CD4-positive, alpha-beta T cell treated with Interleukin-12 subunit alpha and Interleukin-12 subunit beta, for 1 hour (primary cell): ENCODE results near the gene NDUFB3.
"Not testable (repeated sequence)": the region's sequence is repeated elsewhere in the genome, so short reads cannot be mapped to it uniquely, and the experiment has no call there.

Experiments used
- DNase-seq: peaks from one replicate; pipeline ENCODE4 v3.0.0-alpha.2; 2020

The NDUFB3 gene

GRCh38 chr2:201100497-201100896 is 28.7 kb downstream of the NDUFB3 start:
- no peak for DNase-seq

DNA sequence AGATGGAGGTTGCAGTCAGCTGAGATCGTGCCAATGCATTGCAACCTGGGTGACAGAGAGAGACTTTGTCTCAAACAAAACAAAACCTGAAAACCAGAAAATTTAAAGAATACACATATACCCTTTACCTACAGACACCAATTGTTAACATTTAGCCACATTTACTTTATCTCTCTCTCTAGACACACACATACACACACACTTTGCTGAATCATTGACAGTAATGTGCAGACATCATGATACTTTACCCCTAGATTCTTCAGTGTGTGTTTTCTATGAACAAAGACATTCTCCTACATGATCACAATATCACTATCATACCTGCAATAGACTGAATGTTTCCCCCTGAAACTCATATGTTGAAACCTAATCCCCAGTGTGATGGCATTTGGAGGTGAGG is 34.0 kb downstream of the NDUFB3 start:
- no peak for DNase-seq

GRCh38 chr2:201107624-201108023 is 35.8 kb downstream of the NDUFB3 start:
- DNase-seq: no peak

GRCh38 chr2:201108341-201108740 is 36.5 kb downstream of the NDUFB3 start:
- DNase-seq: no peak

DNA sequence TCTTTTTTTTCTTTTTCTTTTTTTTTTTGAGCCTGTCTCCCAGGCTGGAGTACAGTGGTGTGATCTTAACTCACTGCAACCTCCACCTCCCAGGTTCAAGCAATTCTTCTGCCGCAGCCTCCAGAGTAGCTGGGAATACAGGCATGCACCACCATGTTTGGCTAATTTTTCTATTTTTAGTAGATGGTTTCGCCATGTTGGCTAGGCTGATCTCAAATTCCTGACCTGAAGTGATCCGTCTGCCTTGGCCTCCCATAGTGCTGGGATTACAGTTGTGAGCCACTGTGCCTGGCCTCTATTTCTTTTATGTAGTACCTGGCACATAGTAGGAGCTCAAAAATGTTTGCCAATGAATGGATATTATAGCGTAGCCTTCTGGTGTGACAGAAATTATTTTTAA is 37.4 kb downstream of the NDUFB3 start:
- DNase-seq: no peak

DNA sequence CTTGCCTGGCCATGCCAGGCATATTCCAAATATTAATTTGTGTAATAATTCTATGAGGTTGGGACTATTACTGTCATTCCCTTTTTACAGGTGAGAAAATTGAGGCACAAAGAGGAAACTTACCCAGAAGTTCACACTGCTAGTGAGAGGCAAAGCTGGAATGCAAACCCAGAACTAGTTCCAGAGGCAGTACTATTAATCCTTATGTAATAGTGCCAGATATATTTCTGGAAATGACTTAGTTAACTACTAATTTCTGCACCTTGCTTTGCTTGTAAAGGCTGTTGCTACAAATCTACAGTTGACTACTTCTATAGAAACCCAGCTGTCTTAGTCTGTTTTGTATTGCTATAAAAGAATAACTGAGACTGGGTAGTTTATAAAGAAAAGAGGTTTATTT is 38.8 kb downstream of the NDUFB3 start:
- DNase-seq: no peak

GRCh38 chr2:201111096-201111495 is 39.3 kb downstream of the NDUFB3 start:
- no peak for DNase-seq

GRCh38 chr2:201114350-201114749 is 42.5 kb downstream of the NDUFB3 start:
- no peak for DNase-seq

GRCh38 chr2:201114846-201115245 is 43.0 kb downstream of the NDUFB3 start:
- DNase-seq: no peak

DNA sequence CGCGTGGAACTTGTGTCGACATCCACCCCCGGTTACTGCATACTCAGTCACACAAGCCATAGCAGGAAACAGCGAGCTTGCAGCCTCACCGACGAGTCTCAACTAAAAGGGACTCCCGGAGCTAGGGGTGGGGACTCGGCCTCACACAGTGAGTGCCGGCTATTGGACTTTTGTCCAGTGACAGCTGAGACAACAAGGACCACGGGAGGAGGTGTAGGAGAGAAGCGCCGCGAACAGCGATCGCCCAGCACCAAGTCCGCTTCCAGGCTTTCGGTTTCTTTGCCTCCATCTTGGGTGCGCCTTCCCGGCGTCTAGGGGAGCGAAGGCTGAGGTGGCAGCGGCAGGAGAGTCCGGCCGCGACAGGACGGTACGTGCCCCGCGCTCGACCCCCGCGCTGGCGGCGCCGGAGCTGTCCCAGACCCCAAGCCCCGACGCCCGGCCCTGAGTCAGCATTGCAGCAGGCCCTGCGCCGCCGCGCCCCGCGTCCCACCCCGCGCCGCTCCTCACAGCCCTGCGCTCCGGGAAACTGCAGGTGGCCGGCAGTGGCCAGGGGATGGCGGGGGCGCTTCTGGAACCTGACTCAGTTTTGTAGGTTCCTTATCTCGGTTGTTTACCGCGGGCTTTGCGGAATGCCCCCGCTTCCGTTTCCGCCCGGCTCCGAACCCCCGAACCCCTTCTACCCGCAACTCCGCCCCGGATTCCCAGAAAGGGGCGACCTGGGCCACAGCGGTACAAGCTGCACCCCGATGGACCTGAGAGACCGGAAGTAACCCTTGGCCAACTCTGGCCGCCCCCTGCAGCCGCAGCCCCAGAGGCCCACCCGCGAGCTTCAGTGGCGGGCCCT is 44.5 kb downstream of the NDUFB3 start, which contains the start of gene CFLAR:
TSS of gene CFLAR (plus strand) at position 50 of the 844 bp plus-strand sequence. CDS start 13,702 bp downstream, outside the sequence.
- peak; percentile 86 for DNase-seq

- peak; percentile 77 for DNase-seq
Measured at GRCh38 chr2:201116959-201117734, 45.3 kb downstream of the NDUFB3 start.

GRCh38 chr2:201117735-201118094 is 45.9 kb downstream of the NDUFB3 start:
- not testable (repeated sequence) for DNase-seq

DNA sequence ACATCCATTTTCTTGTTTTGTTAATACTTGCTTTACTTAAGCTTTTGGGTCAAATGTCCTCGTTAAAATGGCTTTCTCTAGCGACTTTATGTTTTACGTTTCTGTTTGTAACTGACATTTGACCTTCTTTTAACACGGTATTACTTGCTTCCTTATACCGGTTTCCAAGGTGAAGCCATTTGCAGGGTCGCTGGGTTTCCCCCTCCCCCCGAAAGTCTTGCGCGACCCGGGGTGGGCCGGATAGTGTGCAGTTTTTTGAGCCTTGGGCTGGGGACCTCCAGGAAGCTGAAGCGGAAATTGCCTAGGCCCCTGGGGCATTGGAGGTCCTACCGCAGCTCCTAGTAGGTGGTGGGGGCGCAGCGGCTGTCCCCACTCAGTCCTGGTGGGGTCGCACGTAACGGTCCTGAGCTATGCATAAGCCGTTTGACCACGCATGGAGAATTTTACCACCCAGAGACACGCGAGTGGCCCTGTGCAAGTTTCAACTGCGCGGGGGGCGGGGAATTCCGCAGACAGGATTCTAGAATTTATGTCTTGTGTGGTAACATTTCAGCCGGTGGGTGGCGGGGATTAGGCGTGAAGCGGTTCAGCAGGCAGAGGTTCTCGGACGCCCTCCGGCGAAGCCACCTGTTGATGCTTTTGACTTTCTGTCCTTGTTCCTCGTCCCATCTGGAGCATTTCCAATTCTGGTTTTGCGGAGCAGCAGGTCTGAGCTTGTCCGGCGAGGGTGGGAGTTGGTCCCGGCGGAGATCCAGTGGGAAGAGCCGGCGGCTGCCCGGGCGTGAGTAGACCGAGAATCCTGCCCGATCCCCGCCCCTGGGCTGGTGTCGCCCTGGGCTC is 46.5 kb downstream of the NDUFB3 start:
- peak; percentile 90 for DNase-seq

DNA sequence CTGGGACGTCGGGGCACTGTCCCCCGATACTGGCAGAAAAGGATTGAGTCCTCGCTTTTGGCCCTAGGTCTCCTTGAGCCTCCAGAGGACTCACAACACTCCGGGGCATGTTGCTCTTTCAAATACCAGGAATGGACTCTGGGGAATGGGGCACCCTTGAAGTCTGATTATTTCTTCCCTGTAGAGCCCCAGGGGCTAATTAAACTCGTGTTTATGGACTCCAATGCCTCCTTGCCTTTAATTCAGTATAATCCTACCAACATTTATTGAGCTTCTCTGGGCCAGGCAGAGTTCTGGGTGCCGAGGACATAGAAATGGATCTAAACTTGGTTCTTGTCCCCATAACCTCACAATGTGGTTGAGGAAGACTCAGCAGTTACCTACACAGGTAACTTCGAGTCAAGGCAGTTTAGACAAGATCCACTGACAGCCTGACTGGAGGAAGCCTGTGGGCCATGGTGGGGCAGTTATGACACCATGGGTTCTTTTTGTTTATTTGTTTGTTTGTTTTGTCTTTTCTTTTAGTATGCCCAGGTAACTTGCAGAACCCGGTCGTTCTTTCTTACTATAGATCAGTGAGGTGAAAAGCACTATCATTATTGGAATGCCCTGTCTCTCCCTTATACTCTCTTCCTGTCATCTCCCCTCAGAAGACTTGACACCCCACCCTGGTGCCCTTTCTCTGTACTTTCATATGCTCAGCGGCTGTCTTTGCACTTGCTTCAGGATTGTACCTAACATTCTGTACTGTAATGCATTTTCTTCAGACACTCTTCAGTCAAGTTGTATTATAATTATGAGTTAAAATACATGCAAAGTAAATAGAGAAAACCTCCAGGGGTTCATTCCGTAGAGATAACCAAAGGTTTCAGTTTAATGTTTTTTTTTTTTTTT is 47.4 kb downstream of the NDUFB3 start:
- DNase-seq: peak; percentile 49

DNA sequence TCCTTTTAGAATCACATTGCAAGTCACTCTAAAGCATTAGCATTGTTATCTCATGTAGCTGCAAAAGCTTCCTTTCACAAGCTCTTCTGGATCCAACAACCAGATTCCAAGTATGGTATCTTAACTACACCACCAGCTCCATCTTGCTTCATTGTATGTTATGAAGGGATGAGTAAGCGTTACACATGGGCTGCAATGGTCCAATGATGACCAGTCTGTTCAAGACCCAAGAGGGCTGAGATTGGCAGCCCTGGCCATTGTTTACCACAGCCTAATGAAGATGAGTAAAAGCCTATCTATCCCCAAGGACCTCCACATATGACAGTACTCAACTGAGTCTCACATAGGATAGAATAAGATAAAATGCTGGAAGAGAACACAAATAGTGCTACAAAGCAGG is 50.5 kb downstream of the NDUFB3 start:
- no peak for DNase-seq

DNA sequence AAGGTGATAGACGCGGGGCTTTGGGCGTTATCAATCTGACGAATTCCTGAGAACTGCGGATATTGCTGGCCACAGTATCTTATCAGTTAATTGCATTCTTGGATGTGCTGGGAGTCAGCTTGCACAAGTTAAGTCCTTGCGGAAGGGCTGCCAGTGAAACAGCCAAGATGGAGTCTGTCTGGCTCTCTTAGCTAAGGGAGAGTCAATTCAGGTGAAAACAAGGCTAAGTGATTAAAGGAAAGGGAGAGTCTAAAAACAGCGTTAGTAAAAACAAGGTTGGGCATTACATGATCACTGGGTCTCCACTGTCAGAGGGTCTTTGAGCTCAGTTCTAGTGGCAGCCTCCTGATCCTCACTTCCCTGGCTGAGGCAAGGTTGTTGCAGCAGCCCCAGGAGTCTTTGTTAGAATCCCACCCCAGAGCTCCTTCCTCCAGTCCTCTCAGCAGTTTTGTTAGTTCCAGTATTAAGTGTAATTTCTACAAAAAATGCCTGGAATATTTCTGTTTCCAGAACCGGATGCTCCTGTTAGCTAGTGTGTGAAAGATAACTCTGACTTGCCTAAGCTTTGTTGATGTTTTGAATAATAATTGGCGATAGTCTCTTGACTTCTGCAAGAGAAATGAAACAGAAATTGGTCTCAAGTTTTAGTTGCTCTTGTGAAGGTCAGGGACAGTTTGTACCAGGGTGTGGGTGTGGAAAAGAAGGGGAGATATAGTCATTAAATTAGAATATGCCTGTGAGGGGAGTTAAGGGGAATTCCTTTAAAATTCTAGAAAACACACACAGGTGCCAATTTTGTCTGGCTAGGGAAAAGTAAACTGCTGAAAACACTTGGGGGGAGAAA is 54.7 kb downstream of the NDUFB3 start:
- peak; percentile 54 for DNase-seq

GRCh38 chr2:201127152-201127511 is 55.3 kb downstream of the NDUFB3 start:
- no peak for DNase-seq

DNA sequence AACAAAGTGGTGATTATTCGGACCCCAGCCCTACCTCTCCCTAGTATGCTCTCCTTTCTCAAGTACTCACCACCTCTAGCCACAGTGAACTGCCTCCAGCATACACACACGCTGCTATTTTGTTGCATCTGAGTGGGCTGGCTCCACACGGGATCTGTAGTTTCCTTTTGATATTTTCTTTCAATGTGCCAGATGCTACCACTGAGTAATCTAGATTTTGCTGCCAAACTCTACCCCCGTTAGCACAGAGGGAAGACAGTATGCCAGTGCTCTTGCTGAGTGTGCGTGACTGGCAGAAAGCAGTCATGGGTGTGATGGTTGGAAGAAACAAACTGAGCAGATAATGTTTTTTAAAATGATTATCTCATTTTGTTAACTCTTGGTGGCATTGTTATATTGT is 55.8 kb downstream of the NDUFB3 start:
- DNase-seq: peak; percentile 50

DNA sequence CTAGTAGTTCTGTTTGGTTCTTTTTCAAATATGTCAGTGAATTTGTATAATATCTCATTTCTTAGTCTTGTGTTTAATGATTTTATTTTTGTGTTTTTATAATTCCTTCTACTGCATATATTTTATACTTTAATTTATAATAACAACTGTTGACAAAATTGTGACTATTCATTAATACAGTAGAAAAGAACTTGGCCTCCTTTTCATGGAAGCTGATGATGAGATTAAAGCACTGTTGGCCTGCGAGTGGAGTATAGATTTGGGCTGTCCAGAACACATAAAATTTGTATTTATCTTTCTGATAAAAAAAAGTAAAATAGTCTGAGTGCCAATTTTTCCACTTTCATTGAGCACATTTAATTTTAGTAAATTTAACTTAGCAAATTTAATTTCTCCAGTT is 56.2 kb downstream of the NDUFB3 start:
- DNase-seq: no peak

GRCh38 chr2:201128933-201129505 is 57.2 kb downstream of the NDUFB3 start:
- DNase-seq: peak; percentile 51
